GM23338 (cell line): ENCODE data around the gene RABEPK. TPM values are rescaled to one million over a fixed set of nuclear protein-coding genes. Genes with fewer than 3 reads are reported as not detected.

Source experiments
- ATAC-seq: fragments of 200-7000 bp; cut with Tn5 transposase; 3 replicates; pipeline ENCODE4 v1.9.1; 2020
- DNase-seq: peaks from one replicate; pipeline ENCODE4 v3.0.0-alpha.2; 2015; ENCODE audit warnings: low spot score
- H2AFZ ChIP-seq: fragments of 200-600 bp; sonication (generic); 2 replicates; pipeline ENCODE4 v1.8.0; 2016; ENCODE audit warnings: antibody characterized with exemption, mild to moderate bottlenecking, moderate library complexity
- H3F3A ChIP-seq: fragments of 200-600 bp; sonication (generic); replicated peaks from 2 replicates; pipeline ENCODE4 v1.8.0; 2017; ENCODE audit warnings: antibody characterized with exemption, mixed run types, low read depth
- H3K27ac ChIP-seq: fragments of 200-600 bp; sonication (generic); 2 replicates; pipeline ENCODE4 v1.6.1; 2016; ENCODE audit warnings: low read depth
- H3K27me3 ChIP-seq: fragments of 200-600 bp; sonication (generic); 2 replicates; pipeline ENCODE4 v1.8.0; 2016; ENCODE audit warnings: mild to moderate bottlenecking, mixed run types, moderate library complexity; ENCODE audit not compliant: insufficient read depth
- H3K36me3 ChIP-seq: fragments of 200-600 bp; sonication (generic); 2 replicates; pipeline ENCODE4 v1.8.0; 2016; ENCODE audit warnings: mild to moderate bottlenecking; ENCODE audit not compliant: insufficient read depth
- H3K4me1 ChIP-seq: fragments of 200-600 bp; sonication (generic); 2 replicates; pipeline ENCODE4 v1.8.0; 2016; ENCODE audit warnings: mild to moderate bottlenecking, moderate library complexity; ENCODE audit not compliant: insufficient read depth
- H3K4me2 ChIP-seq: fragments of 200-600 bp; sonication (generic); 2 replicates; pipeline ENCODE4 v1.7.1; 2017; ENCODE audit warnings: mixed run types
- H3K4me3 ChIP-seq: fragments of 200-600 bp; sonication (generic); 2 replicates; pipeline ENCODE4 v1.6.1; 2016; ENCODE audit warnings: mixed run types
- H3K79me2 ChIP-seq: fragments of 200-600 bp; sonication (generic); replicated peaks from 2 replicates; pipeline ENCODE4 v1.8.0; 2017; ENCODE audit warnings: mild to moderate bottlenecking; ENCODE audit not compliant: insufficient read depth
- H3K9me2 ChIP-seq: fragments of 200-600 bp; sonication (generic); 2 replicates; pipeline ENCODE4 v1.8.0; 2017; ENCODE audit not compliant: insufficient read depth
- H4K20me1 ChIP-seq: fragments of 200-600 bp; sonication (generic); replicated peaks from 2 replicates; pipeline ENCODE4 v1.8.0; 2017; ENCODE audit warnings: mild to moderate bottlenecking; ENCODE audit not compliant: insufficient read depth
- H3K27ac Mint-ChIP-seq: 2 replicates; pipeline ENCODE4 v1.8.0; 2020; ENCODE audit warnings: inconsistent platforms, mild to moderate bottlenecking, moderate library complexity, mixed read lengths
- H3K27me3 Mint-ChIP-seq: 3 replicates; pipeline ENCODE4 v1.8.0; 2022; ENCODE audit warnings: low read depth, mild to moderate bottlenecking, moderate library complexity, mixed read lengths, inconsistent platforms; ENCODE audit not compliant: insufficient read depth, poor library complexity
- H3K36me3 Mint-ChIP-seq: 3 replicates; pipeline ENCODE4 v1.8.0; 2021; ENCODE audit warnings: low read depth, mild to moderate bottlenecking, inconsistent platforms, moderate library complexity, mixed read lengths
- H3K4me1 Mint-ChIP-seq: 3 replicates; pipeline ENCODE4 v1.8.0; 2020; ENCODE audit warnings: mild to moderate bottlenecking, inconsistent platforms, mixed read lengths
- H3K4me3 Mint-ChIP-seq: 3 replicates; pipeline ENCODE4 v1.8.0; 2021; ENCODE audit warnings: moderate library complexity, mild to moderate bottlenecking, inconsistent platforms, mixed read lengths
- H3K9me3 Mint-ChIP-seq: 3 replicates; pipeline ENCODE4 v1.8.0; 2020; ENCODE audit warnings: moderate library complexity, mild to moderate bottlenecking, inconsistent platforms, mixed read lengths
- CREB1 ChIP-seq: fragments of 250-450 bp; sonication (Bioruptor Pico); IDR thresholded peaks from 2 replicates; pipeline ENCODE4 v1.5.0; 2020; ENCODE audit warnings: low read depth, mild to moderate bottlenecking, moderate library complexity
- EZH2 ChIP-seq: fragments of 200-600 bp; sonication (generic); IDR thresholded peaks from one replicate; pipeline ENCODE4 v1.8.0; 2017; ENCODE audit warnings: antibody characterized with exemption, mild to moderate bottlenecking, low read depth; ENCODE audit not compliant: unreplicated experiment
- EZH2phosphoT487 ChIP-seq: fragments of 200-600 bp; sonication (generic); IDR thresholded peaks from one replicate; pipeline ENCODE4 v1.8.1; 2018; ENCODE audit warnings: antibody characterized with exemption; ENCODE audit not compliant: unreplicated experiment
- NANOG ChIP-seq: IDR thresholded peaks from 2 replicates; pipeline ENCODE4 v1.6.1; 2016; ENCODE audit warnings: antibody characterized with exemption, borderline replicate concordance
- POLR2AphosphoS5 ChIP-seq: IDR thresholded peaks from 2 replicates; pipeline ENCODE4 v1.6.1; 2016; ENCODE audit warnings: antibody characterized with exemption, low read depth
- STAT1 ChIP-seq: IDR thresholded peaks from one replicate; pipeline ENCODE4 v1.6.1; 2016; ENCODE audit warnings: antibody characterized with exemption; ENCODE audit not compliant: unreplicated experiment
- ZNF114 ChIP-seq: fragments of 250-450 bp; sonication (Bioruptor Pico); IDR thresholded peaks from 2 replicates; pipeline ENCODE4 v1.5.0; 2020; ENCODE audit warnings: mild to moderate bottlenecking, moderate library complexity
- ZNF331 ChIP-seq: fragments of 250-450 bp; sonication (Bioruptor Pico); IDR thresholded peaks from 2 replicates; pipeline ENCODE4 v1.5.0; 2020; ENCODE audit warnings: low read depth, mild to moderate bottlenecking, moderate library complexity
- polyA plus RNA-seq: library from polyadenylated mRNA; unstranded; fragments of >200 nt; fragmentation: Nextera tagmentation; extraction: Ambion mirVana; gene quantifications from 2 replicates; pipeline ENCODE4 v1.2.1, GENCODE V29; 2016
- total RNA-seq: library from RNA; depleted of rRNA; stranded (reverse); fragments of >200 nt; shearing (Covaris generic); gene quantifications from 2 replicates; pipeline ENCODE4 v1.2.3, GENCODE V29; 2014
- TF ChIP-seq, protein P1 (sequence below): IDR thresholded peaks from 2 replicates; pipeline ENCODE4 v1.6.1; 2016; ENCODE audit warnings: antibody characterized with exemption
- TF ChIP-seq, protein P2 (sequence below): IDR thresholded peaks from one replicate; pipeline ENCODE4 v1.6.1; 2018; ENCODE audit warnings: antibody characterized with exemption; ENCODE audit not compliant: unreplicated experiment
- TF ChIP-seq, protein P3 (sequence below), 2 experiments: fragments of 200-600 bp in 1 of 2; sonication (generic) in 1 of 2; conservative IDR thresholded peaks; 2 replicates each; pipeline versions ENCODE4 v1.5.1 to v1.6.1; 2016 to 2017; ENCODE audit warnings: antibody characterized with exemption in 2 of 2, low read depth in 2 of 2, mild to moderate bottlenecking in 2 of 2, moderate library complexity in 1 of 2

The RABEPK gene
- total and polyA plus RNA-seq, 2 experiments from 2014 or later = 25.8 to 32.7 TPM

DNA sequence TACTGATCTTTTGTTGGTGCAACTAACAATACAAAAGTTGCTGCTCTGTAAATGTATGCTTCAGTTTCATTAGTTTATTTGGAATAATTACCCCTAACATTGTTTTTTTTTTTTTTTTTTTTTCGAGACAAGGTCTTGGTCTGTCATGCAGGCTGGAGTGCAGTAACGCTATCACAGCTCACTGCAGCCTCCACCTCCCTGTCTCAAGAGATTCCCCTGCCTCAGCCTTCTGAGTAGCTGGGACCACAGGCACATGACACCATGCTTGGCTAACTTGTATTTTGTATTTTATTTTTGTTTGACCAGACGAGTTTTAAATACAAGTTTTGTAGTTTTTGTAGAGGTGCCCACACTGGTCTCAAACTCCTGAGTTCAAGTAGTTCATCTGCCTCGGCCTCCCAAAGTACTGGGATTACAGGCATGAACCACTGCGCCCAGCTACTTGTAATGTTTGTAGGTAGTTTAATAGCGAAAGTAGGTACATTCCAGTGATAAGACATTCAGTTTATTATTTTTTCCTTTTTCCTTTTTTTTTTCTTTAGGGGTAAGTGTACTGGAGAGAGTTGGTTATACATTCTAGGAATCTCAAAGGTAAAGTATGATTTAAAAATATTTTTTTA, 68.2 kb downstream of the RABEPK start (continued):
- TF ChIP-seq, protein P1, sequence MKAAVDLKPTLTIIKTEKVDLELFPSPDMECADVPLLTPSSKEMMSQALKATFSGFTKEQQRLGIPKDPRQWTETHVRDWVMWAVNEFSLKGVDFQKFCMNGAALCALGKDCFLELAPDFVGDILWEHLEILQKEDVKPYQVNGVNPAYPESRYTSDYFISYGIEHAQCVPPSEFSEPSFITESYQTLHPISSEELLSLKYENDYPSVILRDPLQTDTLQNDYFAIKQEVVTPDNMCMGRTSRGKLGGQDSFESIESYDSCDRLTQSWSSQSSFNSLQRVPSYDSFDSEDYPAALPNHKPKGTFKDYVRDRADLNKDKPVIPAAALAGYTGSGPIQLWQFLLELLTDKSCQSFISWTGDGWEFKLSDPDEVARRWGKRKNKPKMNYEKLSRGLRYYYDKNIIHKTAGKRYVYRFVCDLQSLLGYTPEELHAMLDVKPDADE = no peak
- TF ChIP-seq CREB1 (CRISPR knock-in tag) (no peak), NANOG (no peak)

GRCh38 chr9:125269014-125269397, 68.7 kb downstream of the RABEPK start:
- no peak overlapping the region for H3K4me3 Mint-ChIP-seq
- H4K20me1 ChIP-seq = no peaks in the 10 kb centered on the region; the same call in none of the 2 replicates
- H3K36me3 Mint-ChIP-seq = peaks cover 2% of the 10 kb centered on the region
- H3K27ac ChIP-seq = no peak overlapping the region
- H3K4me1 ChIP-seq = peaks cover 18% of the 10 kb centered on the region
- peaks cover 87% of the 10 kb centered on the region for H3K79me2 ChIP-seq
- H3K9me3 Mint-ChIP-seq = no peaks in the 10 kb centered on the region; the same call in 2 of the 3 replicates
- H3K4me1 Mint-ChIP-seq = peaks cover 20% of the 10 kb centered on the region
- no peaks in the 10 kb centered on the region for H3K36me3 ChIP-seq
- H3F3A ChIP-seq = no peaks in the 10 kb centered on the region
- no peak for DNase-seq
- no peak overlapping the region for H3K4me2 ChIP-seq
- no peak overlapping the region for H3K27ac Mint-ChIP-seq
- TF ChIP-seq EZH2phosphoT487 (no peak), ZNF114 (CRISPR knock-in tag) (no peak), EZH2 (no peak), ZNF331 (CRISPR knock-in tag) (no peak), POLR2AphosphoS5 (no peak), STAT1 (no peak), NANOG (no peak), CREB1 (CRISPR knock-in tag) (no peak)
- TF ChIP-seq, protein P2, sequence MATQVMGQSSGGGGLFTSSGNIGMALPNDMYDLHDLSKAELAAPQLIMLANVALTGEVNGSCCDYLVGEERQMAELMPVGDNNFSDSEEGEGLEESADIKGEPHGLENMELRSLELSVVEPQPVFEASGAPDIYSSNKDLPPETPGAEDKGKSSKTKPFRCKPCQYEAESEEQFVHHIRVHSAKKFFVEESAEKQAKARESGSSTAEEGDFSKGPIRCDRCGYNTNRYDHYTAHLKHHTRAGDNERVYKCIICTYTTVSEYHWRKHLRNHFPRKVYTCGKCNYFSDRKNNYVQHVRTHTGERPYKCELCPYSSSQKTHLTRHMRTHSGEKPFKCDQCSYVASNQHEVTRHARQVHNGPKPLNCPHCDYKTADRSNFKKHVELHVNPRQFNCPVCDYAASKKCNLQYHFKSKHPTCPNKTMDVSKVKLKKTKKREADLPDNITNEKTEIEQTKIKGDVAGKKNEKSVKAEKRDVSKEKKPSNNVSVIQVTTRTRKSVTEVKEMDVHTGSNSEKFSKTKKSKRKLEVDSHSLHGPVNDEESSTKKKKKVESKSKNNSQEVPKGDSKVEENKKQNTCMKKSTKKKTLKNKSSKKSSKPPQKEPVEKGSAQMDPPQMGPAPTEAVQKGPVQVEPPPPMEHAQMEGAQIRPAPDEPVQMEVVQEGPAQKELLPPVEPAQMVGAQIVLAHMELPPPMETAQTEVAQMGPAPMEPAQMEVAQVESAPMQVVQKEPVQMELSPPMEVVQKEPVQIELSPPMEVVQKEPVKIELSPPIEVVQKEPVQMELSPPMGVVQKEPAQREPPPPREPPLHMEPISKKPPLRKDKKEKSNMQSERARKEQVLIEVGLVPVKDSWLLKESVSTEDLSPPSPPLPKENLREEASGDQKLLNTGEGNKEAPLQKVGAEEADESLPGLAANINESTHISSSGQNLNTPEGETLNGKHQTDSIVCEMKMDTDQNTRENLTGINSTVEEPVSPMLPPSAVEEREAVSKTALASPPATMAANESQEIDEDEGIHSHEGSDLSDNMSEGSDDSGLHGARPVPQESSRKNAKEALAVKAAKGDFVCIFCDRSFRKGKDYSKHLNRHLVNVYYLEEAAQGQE = no peak
- TF ChIP-seq, protein P3, sequence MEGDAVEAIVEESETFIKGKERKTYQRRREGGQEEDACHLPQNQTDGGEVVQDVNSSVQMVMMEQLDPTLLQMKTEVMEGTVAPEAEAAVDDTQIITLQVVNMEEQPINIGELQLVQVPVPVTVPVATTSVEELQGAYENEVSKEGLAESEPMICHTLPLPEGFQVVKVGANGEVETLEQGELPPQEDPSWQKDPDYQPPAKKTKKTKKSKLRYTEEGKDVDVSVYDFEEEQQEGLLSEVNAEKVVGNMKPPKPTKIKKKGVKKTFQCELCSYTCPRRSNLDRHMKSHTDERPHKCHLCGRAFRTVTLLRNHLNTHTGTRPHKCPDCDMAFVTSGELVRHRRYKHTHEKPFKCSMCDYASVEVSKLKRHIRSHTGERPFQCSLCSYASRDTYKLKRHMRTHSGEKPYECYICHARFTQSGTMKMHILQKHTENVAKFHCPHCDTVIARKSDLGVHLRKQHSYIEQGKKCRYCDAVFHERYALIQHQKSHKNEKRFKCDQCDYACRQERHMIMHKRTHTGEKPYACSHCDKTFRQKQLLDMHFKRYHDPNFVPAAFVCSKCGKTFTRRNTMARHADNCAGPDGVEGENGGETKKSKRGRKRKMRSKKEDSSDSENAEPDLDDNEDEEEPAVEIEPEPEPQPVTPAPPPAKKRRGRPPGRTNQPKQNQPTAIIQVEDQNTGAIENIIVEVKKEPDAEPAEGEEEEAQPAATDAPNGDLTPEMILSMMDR (conservative IDR thresholded peaks at IDR 0.05; ENCODE audit: low read depth in 2 of 2) = no peak
- no peaks in the 10 kb centered on the region for H3K9me2 ChIP-seq
- no peaks in the 10 kb centered on the region for H3K27me3 ChIP-seq
- no peak overlapping the region for H2AFZ ChIP-seq
- no peak overlapping the region for H3K4me3 ChIP-seq
- peaks cover 5% of the 10 kb centered on the region for H3K27me3 Mint-ChIP-seq
- no peak for ATAC-seq
